ENCODE measurements around the gene ZNF133.
A peak's percentile ranks its signal among the peaks of the same experiment; 100 is the strongest.
"Not testable (repeated sequence)": the region's sequence is repeated elsewhere in the genome, so short reads cannot be mapped to it uniquely, and the experiment has no call there.

The ZNF133 gene

GRCh38 chr20:18287915-18288748 is at the start of gene ZNF133:
TSS of gene ZNF133 (plus strand) at chr20:18288527. CDS start at chr20:18305687, 17,160 bp downstream.
- DNase-seq, result peak; percentile 98

DNA sequence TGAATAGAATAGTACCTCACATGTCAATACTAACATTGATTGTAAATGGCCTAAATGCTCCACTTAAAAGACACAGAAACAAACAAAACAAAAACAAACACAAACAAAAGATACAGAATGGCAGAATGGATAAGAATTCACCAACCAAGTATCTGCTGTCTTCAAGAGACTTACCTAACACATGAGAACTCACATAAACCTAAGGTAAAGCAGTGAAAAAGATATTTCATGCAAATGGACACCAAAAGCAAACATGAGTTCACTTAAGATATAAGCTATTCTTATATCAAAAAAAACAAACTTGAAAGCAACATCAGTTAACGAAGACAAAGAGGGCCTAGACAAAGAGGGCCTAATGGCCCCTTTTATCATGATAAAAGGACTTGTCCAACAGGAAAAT is 47.3 kb upstream of the ZNF133 start:
- no peak for DNase-seq

DNA sequence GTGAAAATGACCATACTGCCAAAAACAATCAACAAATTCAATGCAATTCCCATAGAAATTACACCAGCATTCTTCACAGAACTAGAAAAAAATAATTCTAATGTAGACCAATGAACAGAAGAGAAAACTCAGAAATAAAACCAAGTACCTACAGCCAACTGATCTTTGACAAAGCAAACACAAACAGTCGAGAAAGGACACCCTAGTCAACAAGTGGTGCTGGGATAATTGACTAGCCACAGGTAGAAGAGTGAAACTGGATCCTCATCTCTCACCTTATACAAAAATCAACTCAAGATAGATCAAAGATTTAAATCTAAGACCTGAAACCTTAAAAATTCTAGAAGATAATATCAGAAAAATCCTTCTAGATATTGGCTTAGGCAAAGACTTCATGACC is 44.5 kb upstream of the ZNF133 start:
- no peak for DNase-seq

DNA sequence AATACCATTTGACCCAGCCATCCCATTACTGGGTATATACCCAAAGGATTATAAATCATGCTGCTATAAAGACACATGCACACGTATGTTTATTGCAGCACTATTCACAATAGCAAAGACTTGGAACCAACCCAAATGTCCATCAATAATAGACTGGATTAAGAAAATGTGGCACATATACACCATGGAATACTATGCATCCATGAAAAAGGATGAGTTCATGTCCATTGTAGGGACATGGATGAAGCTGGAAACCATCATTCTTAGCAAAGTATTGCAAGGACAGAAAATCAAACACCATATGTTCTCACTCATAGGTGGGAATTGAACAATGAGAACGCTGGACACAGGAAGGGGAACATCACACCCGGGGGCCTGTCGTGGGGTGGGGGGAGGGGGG is 39.8 kb upstream of the ZNF133 start:
- not testable (repeated sequence) for DNase-seq

- DNase-seq, result no peak
Measured at GRCh38 chr20:18250217-18250616, 38.1 kb upstream of the ZNF133 start.

DNA sequence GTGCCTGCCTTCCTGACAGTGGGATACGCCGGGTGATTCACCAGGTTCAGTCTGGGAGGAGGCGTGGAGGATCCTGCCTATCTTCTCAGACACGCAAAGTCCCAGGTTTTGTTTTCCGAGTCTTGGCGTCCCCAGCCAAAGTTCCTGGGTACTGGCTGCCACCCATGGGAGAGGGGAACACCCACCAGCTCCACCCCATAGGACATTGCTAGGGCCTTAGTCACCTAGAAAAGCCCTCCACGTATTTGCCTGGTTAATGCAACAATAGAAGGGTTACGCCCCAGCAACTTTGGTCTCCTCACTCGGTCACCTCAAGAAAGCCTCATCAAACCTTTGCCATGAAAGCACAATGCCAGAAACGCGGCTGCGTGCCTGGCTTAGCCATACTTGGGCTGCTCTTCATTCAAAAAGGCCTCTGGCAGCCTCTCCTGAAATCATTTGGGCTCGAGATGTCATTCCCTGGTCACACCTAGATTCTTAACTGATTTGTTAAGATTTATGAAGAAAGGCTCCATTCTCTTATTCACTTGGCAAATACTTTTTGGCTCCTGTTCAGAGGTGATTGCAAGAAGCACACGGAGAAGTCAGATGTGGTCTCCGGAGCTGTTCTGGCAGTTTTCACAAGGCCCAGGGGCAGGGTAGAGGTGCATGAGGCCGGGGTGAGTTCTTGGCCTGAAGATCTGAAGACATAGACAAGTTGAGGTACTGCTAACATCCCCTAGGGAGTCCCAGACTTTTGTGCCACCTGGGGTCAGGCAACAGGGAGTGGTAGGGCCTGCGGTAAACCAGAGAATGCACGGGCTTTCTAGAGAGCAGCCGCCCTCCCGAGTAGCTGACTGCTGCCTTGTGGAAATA is 35.5 kb upstream of the ZNF133 start:
- no peak for DNase-seq

DNA sequence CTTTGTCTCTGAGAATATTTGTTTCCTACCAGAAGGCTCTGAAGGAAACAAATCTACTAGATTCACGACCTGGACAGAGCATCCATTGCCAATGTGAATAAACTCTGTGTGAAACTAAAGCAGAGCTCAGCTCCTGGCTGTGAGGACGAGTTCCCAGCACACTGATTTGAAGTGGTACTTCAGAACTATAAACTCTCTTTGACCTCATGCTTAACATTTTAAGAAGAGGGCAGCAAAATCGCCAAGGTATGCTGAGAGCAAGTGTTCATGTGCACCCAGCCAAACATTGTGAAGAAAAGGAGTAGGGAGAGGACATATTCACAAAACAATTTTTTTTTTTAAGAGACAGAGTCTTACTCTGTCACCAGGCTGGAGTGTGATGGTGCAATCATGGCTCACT is 33.7 kb upstream of the ZNF133 start:
- no peak for DNase-seq

DNA sequence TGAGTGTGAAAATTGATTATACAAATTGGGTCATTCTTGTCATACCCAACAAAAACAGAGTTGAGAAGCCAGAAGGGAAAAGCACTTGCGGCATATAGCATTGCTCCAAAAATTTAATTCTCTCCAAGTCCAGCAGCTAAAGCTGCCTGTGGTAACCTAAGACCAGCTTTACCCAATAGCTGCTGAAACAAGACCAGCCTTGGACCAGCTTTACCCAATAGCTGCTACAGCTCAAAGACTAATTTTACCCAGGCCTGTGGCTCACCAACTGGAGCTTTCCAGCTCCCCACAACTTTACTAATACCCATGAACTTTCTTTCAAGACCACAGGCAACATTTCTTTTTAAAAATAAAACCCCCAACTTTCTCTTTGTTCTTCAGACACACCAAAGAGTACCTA is 32.8 kb upstream of the ZNF133 start:
- no peak for DNase-seq

DNA sequence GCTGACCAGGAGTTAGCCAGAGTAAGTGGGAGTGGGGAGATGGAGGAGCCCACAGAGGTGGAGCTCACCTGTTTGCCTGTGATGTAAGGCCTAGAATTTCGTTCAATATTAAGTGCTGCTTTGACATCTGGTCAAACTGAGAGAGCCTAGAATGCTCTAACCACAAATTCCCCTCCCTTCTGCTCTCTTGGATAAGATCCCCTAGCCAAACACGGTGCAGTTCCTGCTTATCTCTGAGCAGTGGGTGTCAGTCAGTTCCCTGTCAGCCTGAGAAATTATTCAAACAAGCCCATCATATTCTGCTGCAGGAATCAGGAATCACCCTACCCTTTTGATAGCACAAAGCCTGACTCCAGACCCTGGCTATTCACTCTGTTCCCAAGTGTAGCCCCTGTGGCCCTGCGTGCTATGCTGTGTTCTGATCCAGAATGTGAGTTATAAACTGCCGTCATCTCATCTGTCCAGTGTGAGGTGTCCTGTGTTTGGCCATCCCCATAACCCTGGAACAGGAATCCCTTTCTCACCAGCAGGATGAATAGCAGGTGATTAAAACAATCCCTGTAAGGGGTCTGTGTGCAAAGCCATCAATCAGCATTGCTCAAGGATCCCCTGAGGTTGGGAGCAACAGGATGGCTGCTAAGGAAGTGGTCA is 31.8 kb upstream of the ZNF133 start:
- DNase-seq, result no peak

DNA sequence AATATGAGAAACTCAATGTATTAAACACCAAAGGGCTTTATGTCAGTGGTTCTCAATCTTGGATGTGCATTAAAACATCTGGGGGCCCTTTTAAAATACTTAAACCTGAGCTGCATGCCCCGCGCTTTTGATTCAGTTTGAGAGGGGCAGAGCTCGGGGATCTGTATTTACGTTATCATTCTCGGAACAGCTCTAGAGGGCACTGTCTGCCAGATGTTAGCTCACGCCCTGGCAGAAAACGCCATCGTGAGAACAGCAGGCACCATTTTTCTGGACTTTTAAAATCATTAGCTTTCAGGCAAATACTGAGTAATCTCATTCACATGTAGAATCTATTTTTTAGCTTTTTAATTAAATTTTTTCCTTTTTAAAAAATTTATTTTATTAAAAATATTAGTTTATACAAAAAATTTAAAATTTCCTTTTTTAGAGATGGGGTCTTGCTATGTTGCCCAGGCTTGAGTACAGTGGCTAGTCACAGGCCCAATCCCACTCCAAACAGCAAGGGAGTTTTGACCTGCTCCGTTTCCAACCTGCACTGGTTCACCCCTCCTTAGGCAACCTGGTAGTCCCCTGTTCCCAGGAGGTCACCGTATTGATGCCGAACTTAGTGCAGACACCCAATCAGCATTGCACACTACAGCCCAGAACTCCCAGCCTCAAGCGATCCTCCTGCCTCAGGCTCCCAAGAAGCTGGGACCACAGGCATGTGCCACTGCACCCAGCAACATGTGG is 30.0 kb upstream of the ZNF133 start:
- DNase-seq, result no peak

GRCh38 chr20:18259730-18260129 is 28.6 kb upstream of the ZNF133 start:
- no peak for DNase-seq

DNA sequence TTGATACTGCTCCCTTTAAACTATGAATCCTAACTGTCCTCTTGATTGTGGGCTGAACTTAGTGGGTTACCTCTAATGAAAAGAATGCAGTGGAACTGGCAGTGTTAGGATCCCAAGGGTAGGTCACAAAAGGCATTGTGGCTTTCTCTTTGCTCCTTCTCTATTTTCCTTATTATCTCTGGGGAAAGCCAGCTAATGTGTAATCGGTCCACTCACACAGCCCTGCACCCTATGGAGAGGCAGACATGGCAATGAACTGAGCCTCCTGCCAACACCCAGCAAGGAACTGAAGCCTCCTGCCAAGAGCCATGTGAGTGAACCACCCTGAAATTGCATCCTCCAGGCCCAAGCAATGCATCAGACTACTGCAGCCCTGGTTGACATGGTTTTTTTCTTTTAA is 24.6 kb upstream of the ZNF133 start:
- no peak for DNase-seq

GRCh38 chr20:18265441-18265840 is 22.9 kb upstream of the ZNF133 start:
- no peak for DNase-seq

DNA sequence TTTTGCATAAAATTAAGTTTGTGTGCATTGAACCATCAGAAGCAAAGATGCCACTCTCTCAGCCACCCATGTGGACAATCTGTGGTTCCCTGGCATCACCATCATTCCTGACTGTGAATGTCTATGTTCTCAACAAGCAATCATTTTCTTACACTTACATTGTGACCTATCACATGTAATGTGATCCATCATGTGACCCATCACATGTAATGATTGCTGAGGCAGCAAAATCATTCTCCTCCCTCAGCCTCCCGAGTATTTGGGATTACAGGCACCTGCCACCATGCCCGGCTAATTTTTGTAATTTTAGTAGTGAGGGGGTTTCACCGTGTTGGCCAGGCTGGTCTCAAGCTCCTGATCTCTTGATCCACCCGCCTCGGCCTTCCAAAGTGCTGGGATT is 22.0 kb upstream of the ZNF133 start:
- no peak for DNase-seq

GRCh38 chr20:18267815-18268214 is 20.5 kb upstream of the ZNF133 start:
- no peak for DNase-seq

DNA sequence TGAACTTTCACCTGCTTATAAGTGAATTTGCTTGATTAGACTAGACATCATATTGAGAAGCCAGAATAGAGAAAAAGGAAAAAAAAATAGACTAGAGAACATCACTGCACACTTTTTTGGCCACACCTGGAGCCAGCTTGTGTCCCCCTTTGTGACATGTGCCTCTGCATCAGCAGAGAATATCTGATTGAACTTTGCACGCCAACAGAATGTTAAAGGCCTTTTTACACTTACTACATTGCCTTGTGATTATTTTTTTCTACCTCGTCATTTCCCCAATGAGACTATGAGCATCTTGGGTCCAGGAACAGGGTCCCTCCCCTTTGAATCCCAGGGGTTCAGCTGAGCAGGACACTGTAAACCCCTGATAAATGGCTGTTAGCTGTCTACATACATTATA is 17.2 kb upstream of the ZNF133 start:
- no peak for DNase-seq

DNA sequence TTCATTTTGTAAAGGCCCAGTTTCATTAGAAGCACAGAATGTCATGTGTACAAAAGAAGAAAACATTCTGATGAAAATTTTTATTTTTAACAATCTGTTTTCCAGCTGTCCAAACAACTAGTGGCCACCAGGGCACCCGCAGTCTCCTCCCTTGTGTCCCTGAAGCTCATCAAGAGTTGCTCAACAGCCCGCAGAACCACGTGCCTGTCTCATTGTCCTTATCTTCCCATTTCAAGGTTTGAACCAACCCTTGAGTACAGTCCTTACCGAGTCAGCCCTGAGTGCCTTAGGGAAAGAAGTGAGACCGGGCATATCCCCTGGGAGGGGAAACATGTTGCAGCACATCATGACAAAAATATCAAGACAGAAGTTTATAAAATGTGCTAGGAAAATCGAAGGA is 15.9 kb upstream of the ZNF133 start:
- no peak for DNase-seq

DNA sequence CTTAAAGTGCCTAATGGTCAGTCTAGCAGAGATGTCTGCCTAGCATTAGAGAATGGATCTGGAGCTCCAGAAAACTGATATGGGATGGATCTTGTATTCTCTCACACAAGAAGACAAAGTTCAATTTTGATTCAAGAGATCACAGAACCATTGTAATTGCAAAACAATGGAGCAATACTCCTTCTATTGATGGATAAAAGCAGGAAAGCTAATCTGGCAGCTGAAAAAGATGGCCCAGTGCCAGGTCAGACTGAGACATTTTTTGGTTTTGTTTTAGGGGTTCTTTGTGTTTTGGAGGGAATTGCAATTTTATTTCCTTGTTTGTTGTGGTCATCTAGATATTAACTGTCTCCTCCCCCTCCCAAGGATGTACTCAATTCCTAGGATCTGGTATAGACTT is 14.6 kb upstream of the ZNF133 start:
- no peak for DNase-seq

- not testable (repeated sequence) for DNase-seq
Measured at GRCh38 chr20:18275960-18276359, 12.4 kb upstream of the ZNF133 start.

- peak; percentile 43 for DNase-seq
Measured at GRCh38 chr20:18276821-18277220, 11.5 kb upstream of the ZNF133 start.

DNA sequence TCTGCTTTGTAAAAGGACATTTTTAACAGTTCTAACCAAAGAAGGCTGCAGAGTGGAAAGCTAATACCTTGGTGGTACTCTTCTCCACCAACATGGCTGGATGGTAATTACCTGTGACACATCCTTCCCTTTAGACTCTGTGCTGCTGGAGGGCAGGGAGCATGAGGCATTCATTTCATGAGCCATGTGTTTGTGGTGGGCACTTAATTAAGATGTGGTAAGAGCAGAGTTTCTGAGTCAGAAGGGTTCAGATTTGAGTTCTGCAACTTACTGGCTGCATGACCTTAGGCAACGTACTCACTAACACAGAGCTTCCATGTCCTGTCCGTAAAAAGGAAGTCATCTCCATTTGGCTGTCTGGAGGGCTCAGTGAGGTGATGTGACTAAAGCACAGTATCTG is 9.1 kb upstream of the ZNF133 start:
- DNase-seq, result no peak

- no peak for DNase-seq
Measured at GRCh38 chr20:18284805-18285533, 3.4 kb upstream of the ZNF133 start.

Data from stimulated activated CD4-positive, alpha-beta T cell treated with anti-CD3 and anti-CD28 coated beads, Interleukin-4, amount 100 ng/mL, for 1 hour (primary cell).